HepG2 (cell line): ENCODE measurements around the gene TTC4.

Source experiments
- BRD4 ChIP-seq: sonication (generic); formaldehyde crosslinking; IDR thresholded peaks from 2 replicates; pipeline ENCODE4 v1.4.0; 2020; ENCODE audit warnings: missing genetic modification reagents
- GRHL1 ChIP-seq: sonication (generic); formaldehyde crosslinking; conservative IDR thresholded peaks from 2 replicates; pipeline ENCODE4 v1.8.0; 2022; ENCODE audit warnings: missing genetic modification reagents
- HMGXB3 ChIP-seq: sonication (generic); formaldehyde crosslinking; IDR thresholded peaks from 2 replicates; pipeline ENCODE4 v1.4.0; 2020; ENCODE audit warnings: missing genetic modification reagents, borderline replicate concordance
- KDM5B ChIP-seq: sonication (generic); formaldehyde crosslinking; IDR thresholded peaks from 2 replicates; pipeline ENCODE4 v1.4.0; 2020; ENCODE audit warnings: missing genetic modification reagents, mild to moderate bottlenecking, borderline replicate concordance
- POGK ChIP-seq: sonication (generic); formaldehyde crosslinking; conservative IDR thresholded peaks from 2 replicates; pipeline ENCODE4 v1.8.0; 2022; ENCODE audit warnings: mild to moderate bottlenecking, moderate library complexity, missing genetic modification reagents
- RNF2 ChIP-seq: fragments of 450-650 bp; conservative IDR thresholded peaks from 2 replicates; pipeline ENCODE4 v1.6.1; 2016; ENCODE audit warnings: low read depth
- SMYD3 ChIP-seq: sonication (generic); formaldehyde crosslinking; IDR thresholded peaks from 2 replicates; pipeline ENCODE4 v1.8.1; 2023; ENCODE audit warnings: mild to moderate bottlenecking, missing genetic modification reagents
- STAT5B ChIP-seq: sonication (generic); formaldehyde crosslinking; IDR thresholded peaks from 2 replicates; pipeline ENCODE4 v1.4.0; 2020; ENCODE audit warnings: missing genetic modification reagents
- TOPORS ChIP-seq: sonication (generic); formaldehyde crosslinking; IDR thresholded peaks from 2 replicates; pipeline ENCODE4 v1.8.0; 2023; ENCODE audit warnings: mild to moderate bottlenecking, missing genetic modification reagents
- ZNF549 ChIP-seq: sonication (generic); formaldehyde crosslinking; IDR thresholded peaks from 2 replicates; pipeline ENCODE4 v1.5.0; 2020; ENCODE audit warnings: missing genetic modification reagents
- TF ChIP-seq, protein P1 (sequence below): sonication (generic); formaldehyde crosslinking; IDR thresholded peaks from 2 replicates; pipeline ENCODE4 v1.5.0; 2020; ENCODE audit warnings: mild to moderate bottlenecking, missing genetic modification reagents, moderate library complexity
- TF ChIP-seq, protein P2 (sequence below): IDR thresholded peaks from 2 replicates; pipeline ENCODE4 v1.6.1; 2016

DNA sequence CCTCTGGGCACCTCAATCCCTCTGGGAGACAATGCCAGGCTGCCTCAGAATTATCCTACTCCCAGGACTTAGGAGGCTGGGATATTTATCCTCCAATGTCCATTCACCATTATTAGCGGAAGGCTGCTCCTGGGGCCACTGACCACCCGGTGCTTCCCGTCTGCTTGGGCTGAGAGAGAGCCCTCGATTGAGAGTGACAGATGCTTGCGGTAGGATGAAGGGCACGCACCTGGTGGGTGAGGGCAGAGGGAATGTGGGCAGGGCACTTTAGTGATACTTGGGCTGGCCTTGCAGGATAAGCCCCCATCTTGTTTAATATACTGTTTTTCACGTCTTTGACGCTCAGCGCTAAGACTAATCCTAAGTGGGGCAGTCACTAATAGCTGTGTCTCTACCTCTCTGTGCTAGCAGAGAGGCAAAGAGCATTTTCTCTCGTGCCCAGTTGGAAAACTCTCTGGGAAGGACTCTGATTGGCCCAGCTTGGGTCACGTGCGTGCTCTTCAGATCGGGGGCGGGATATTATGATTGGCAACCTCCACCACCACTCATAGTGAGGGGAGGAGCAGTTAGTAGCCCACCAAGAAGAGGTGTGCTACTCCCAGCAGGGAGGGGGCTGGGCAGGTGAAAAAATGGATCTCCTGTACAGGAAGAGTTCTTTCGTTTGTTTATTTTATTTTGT is 59.3 kb downstream of the TTC4 start:
- TF ChIP-seq STAT5B: no peak
- no peak for TF ChIP-seq KDM5B (CRISPR knock-in tag)
- TF ChIP-seq, protein P1, sequence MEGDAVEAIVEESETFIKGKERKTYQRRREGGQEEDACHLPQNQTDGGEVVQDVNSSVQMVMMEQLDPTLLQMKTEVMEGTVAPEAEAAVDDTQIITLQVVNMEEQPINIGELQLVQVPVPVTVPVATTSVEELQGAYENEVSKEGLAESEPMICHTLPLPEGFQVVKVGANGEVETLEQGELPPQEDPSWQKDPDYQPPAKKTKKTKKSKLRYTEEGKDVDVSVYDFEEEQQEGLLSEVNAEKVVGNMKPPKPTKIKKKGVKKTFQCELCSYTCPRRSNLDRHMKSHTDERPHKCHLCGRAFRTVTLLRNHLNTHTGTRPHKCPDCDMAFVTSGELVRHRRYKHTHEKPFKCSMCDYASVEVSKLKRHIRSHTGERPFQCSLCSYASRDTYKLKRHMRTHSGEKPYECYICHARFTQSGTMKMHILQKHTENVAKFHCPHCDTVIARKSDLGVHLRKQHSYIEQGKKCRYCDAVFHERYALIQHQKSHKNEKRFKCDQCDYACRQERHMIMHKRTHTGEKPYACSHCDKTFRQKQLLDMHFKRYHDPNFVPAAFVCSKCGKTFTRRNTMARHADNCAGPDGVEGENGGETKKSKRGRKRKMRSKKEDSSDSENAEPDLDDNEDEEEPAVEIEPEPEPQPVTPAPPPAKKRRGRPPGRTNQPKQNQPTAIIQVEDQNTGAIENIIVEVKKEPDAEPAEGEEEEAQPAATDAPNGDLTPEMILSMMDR (CRISPR knock-in tag): no peak
- TF ChIP-seq ZNF549 (CRISPR knock-in tag): no peak
- TF ChIP-seq HMGXB3 (CRISPR knock-in tag): no peak
- no peak for TF ChIP-seq SMYD3
- no peak for TF ChIP-seq GRHL1 (CRISPR knock-in tag)
- TF ChIP-seq TOPORS (CRISPR knock-in tag): no peak
- no peak for TF ChIP-seq RNF2
- TF ChIP-seq, protein P2, sequence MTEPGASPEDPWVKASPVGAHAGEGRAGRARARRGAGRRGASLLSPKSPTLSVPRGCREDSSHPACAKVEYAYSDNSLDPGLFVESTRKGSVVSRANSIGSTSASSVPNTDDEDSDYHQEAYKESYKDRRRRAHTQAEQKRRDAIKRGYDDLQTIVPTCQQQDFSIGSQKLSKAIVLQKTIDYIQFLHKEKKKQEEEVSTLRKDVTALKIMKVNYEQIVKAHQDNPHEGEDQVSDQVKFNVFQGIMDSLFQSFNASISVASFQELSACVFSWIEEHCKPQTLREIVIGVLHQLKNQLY (CRISPR knock-in tag): no peak
- no peak for TF ChIP-seq POGK (CRISPR knock-in tag)
- no peak for TF ChIP-seq BRD4
